ENCODE results near the gene SLC17A7.

The SLC17A7 gene

DNA sequence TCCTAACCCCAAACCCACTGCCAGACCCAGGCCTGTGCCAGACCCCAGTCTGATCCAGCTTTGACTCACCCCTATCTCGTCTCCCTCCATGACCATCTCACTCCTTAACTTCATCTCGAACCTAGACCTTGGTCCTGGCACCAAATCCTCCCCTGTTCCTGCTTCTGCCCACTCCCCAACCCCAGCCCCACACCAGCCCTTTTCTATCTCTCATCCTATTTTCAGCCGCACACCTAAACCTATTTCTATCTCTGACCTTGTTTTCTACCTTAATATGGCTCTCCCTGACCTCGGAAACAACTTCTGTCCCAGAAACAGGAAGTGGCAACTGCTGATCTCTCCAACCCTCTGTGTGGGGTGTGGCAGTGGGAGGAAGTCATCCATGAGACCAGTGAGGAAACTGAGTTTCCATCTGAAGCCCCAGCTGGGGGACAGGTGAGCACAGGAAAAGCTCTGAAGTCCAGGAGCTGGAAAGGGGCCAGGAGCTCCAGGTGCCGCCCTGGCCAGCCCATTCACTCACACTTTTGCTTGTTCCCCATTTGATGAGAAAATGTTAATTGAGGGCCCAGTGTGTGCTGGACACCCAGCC lies 31.8 kb downstream of the SLC17A7 start:
- TF ChIP-seq, protein P1, sequence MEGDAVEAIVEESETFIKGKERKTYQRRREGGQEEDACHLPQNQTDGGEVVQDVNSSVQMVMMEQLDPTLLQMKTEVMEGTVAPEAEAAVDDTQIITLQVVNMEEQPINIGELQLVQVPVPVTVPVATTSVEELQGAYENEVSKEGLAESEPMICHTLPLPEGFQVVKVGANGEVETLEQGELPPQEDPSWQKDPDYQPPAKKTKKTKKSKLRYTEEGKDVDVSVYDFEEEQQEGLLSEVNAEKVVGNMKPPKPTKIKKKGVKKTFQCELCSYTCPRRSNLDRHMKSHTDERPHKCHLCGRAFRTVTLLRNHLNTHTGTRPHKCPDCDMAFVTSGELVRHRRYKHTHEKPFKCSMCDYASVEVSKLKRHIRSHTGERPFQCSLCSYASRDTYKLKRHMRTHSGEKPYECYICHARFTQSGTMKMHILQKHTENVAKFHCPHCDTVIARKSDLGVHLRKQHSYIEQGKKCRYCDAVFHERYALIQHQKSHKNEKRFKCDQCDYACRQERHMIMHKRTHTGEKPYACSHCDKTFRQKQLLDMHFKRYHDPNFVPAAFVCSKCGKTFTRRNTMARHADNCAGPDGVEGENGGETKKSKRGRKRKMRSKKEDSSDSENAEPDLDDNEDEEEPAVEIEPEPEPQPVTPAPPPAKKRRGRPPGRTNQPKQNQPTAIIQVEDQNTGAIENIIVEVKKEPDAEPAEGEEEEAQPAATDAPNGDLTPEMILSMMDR (IDR thresholded peaks at IDR 0.05; ENCODE audit: insufficient read depth, low read length, poor library complexity, severe bottlenecking) = no peak
- DNase-seq (ENCODE audit: extremely low read depth, insufficient read length) = peak; percentile 53
- Histone ChIP-seq H3K27me3 (replicated peaks; ENCODE audit: control insufficient read depth, insufficient read depth, low read length) (no peaks in the 10 kb centered on the region), H3K4me3 (replicated peaks; ENCODE audit: low read depth, low read length) (no peak overlapping the region), H3K36me3 (ENCODE audit: control insufficient read depth, insufficient read depth, low read length) (no peaks in the 10 kb centered on the region)

DNA sequence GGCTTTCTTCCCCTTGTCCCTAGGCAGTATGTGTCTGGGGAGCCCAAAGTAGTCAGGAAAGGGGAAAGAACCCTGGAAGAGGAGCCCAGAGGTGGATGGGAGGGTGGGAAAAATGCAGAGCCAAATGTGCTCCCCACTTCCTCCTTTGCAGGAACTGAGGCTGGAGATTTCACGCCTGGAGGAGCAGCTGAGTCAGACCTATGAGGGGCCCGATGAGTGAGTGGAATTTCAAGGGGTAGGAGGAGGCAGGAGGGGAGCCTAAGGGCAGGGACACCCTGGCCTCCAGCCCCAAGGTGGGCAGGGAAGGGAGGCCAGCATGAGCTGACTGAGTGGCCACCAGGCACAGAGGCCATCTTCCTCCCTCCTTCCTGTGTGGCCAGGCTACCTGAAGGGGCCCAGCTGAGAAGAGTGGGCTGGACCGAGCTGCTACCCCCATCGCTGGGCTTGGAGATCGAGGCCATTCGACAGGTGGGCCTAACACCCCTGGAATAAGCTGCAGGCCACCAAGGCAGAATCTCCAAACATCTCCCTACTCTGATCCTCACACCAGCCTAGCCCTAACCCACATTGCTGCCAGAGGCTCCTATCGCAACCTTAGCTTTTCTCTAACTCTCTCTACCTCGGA lies 32.4 kb downstream of the SLC17A7 start:
- Histone ChIP-seq H3K36me3 (ENCODE audit: control insufficient read depth, insufficient read depth, low read length) (no peaks in the 10 kb centered on the region), H3K27me3 (replicated peaks; ENCODE audit: control insufficient read depth, insufficient read depth, low read length) (no peaks in the 10 kb centered on the region), H3K4me3 (replicated peaks; ENCODE audit: low read depth, low read length) (no peak overlapping the region)
- DNase-seq (ENCODE audit: extremely low read depth, insufficient read length) = no peak
- TF ChIP-seq, protein P1 (IDR thresholded peaks at IDR 0.05; ENCODE audit: insufficient read depth, low read length, poor library complexity, severe bottlenecking) = no peak

DNA sequence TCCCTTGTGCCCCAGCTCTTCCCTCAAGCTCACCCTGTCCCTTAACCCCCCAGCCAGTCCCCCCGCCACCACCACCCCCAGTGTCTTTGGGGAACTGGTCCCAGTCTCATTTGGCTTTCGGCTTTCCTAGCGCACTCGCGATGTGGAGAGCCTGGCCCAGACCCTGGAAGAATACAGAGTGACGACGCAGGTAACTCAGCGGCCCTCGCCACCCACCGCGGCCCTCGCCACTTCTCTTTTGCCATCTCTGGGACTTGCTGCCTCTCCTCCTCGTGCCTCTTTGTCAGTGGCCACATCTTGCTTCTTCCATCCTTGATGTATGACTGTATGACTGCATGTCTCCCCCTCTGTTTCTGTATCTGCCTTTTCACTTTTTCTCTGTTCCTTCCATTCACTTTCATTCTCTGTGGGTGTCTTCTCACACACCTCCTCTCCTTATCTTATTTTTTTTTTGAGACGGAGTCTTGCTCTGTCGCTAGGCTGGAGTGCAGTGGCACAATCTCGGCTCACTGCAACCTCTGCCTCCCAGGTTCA lies 33.8 kb downstream of the SLC17A7 start:
- DNase-seq (ENCODE audit: extremely low read depth, insufficient read length) = no peak
- no peaks in the 10 kb centered on the region for H3K27me3 ChIP-seq (replicated peaks; ENCODE audit: control insufficient read depth, insufficient read depth, low read length)
- TF ChIP-seq, protein P1 (IDR thresholded peaks at IDR 0.05; ENCODE audit: insufficient read depth, low read length, poor library complexity, severe bottlenecking) = no peak
- no peaks in the 10 kb centered on the region for H3K36me3 ChIP-seq (ENCODE audit: control insufficient read depth, insufficient read depth, low read length)
- no peak overlapping the region for H3K4me3 ChIP-seq (replicated peaks; ENCODE audit: low read depth, low read length)

DNA sequence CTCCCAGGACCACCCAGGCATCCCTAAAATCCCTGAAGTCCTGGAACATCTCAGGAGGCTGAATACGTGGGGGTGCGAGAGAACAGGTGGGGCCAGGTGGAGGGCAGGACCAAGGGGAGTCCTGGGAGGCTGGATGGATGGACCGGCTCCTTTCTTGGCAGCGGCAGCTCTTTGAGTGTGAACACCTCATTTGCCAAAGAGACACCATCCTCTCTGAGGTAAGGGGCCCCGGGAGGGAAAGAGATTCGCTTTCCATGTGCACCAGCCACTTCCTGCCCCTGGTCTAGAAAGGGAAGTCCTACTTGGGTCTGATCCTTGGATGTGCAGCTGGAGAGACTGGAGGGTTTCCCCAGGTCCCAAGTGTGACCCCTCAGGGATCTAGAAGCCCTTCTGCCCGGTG lies 34.2 kb downstream of the SLC17A7 start:
- Histone ChIP-seq H3K4me3 (replicated peaks; ENCODE audit: low read depth, low read length) (no peak overlapping the region), H3K27me3 (replicated peaks; ENCODE audit: control insufficient read depth, insufficient read depth, low read length) (no peaks in the 10 kb centered on the region), H3K36me3 (ENCODE audit: control insufficient read depth, insufficient read depth, low read length) (no peaks in the 10 kb centered on the region)
- DNase-seq (ENCODE audit: extremely low read depth, insufficient read length) = no peak
- TF ChIP-seq, protein P1 (IDR thresholded peaks at IDR 0.05; ENCODE audit: insufficient read depth, low read length, poor library complexity, severe bottlenecking) = no peak

DNA sequence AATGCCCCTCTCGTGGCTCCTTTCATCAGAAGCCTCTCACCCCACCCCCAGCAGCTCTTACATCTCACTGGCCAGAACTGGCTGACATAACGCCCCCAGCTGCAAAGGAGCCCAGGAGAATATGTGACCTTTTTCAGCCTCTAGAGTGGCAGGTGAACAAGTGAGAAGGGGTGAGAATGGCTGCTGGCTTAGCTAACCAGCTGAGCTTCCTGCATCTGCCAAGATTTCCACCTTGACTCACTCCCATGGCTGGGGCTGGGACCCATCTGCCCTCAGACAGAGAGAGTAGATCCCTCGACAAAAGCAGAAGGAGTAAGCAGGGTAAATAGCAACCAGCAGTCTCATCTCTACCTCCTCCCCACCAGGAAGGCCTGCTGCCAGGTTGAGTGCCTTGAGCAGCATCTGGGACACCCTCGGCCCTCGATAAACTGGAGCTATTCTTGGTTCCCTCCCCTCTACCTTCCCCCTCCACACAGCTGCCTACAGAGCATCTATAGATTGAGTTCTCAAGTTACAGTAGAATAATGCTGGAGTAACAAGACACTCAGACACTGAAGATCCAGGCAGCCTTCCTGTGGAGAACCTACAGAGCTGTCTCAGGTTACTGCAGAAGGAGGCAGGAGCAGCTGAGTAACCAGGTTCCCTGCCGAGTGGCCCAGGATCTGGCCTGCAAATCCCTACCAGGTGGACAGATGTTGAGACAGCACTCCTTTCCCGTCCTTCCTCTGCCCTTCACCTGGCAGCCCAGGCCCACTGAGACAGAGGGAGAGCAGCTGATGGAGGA lies 37.7 kb downstream of the SLC17A7 start:
- TF ChIP-seq, protein P1 (IDR thresholded peaks at IDR 0.05; ENCODE audit: insufficient read depth, low read length, poor library complexity, severe bottlenecking) = no peak
- DNase-seq (ENCODE audit: extremely low read depth, insufficient read length) = peak; percentile 64
- H3K36me3 ChIP-seq (ENCODE audit: control insufficient read depth, insufficient read depth, low read length) = no peaks in the 10 kb centered on the region
- H3K4me3 ChIP-seq (replicated peaks; ENCODE audit: low read depth, low read length) = no peak overlapping the region
- no peaks in the 10 kb centered on the region for H3K27me3 ChIP-seq (replicated peaks; ENCODE audit: control insufficient read depth, insufficient read depth, low read length)

Measured in GM06990 (cell line).